AG08395 (cell line): ENCODE measurements around the gene MPC1.
"Not testable (repeated sequence)": the region's sequence is repeated elsewhere in the genome, so short reads cannot be mapped to it uniquely, and the experiment has no call there.

Experiments
- DNase-seq: peaks from one replicate; pipeline ENCODE4 v3.0.0; 2012; ENCODE audit warnings: mixed read lengths, low spot score

Gene MPC1

DNA sequence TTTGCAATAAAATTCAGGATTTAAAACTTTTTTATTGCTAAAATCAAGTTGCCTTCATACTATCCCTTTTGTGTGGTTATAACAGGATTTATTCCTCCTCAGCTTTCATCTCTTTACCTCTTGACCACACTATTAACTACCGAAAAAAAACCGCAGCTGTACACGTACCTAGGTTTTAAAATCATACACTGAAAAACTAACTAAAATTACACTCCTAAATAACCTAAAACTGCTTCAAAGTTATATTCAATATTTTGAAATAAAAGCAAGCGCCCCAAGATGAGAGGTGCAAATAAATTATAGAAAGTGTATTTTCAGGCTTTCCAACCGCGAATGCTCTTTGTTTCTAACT is 1.4 kb downstream of the MPC1 start:
- DNase-seq = no peak

DNA sequence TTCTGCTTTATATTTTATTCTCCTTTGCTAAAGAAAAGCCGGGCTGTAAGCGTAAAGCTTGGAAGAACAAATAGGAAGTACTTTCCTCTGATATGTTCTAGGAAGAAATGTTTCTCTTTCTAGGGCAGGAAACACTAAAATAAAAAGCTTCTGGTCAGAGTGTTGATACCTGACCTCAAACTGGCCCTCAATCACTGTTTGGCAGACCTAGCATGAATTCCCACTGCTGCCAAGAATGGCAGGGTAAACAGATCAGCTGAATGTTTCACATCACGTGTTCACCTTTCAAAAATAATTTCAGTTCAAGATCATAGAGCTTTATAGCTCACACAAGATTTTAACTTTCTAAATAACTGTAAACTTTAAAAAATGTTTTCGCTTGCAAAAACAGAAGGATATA is 2.9 kb downstream of the MPC1 start:
- DNase-seq = no peak

DNA sequence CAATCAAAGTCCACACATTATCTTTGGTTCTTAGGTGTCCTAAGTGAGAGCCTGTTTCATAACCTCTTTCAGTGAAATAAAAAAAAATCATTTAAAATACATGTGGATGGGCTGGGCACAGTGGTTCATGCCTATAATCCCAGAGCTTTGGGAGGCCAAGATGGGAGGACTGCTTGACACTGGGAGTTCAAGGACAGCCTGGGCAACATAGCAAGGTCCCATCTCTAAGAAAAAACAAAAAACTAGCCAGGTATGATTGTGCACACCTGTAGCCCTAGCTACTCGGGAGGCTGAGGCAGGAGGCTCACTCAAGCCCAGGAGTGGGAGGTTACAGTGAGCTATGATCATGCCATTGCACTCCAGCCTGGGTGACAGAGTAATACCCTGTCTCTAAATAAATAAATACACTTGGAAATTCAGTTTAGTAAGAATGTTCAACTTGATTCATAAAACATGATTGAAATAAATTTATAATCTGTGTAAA is 3.6 kb downstream of the MPC1 start:
- no peak for DNase-seq

DNA sequence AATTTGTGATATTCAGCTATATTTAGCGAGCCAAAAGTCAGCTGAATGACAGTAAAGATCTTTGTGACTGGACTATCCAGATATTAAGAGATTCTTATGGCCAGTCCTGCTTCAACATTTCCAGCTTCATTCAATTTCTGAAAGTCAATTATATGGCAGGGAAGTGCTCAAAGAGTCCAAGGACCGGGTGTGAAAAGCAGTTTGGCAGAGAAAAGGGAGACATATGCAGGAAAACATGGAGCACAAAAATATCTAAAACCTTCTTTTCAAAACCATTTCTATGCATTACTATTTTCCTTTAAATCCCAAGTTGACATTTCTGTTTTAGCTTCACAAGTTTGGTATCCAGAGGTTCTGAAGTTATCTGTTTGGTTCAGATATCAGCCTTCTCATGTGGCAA is 5.0 kb downstream of the MPC1 start:
- no peak for DNase-seq

DNA sequence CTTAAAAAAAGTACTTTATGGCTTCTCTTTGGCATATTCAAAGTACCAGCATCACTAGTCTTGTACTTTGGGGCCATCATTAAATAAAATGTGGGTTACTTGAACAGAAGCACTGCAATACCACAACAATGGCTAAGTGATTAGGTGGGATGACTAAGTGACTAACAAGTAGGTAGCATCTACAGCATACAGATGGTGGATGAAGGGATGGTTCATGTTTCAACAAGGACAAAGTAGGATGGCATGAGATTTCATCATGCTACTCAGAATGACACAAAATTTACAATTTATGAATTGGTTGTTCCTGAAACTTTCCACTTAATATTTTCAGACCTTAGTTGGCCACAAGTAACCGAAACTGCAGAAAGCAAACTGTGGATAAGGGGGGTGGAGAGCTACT is 7.7 kb downstream of the MPC1 start:
- DNase-seq = no peak

DNA sequence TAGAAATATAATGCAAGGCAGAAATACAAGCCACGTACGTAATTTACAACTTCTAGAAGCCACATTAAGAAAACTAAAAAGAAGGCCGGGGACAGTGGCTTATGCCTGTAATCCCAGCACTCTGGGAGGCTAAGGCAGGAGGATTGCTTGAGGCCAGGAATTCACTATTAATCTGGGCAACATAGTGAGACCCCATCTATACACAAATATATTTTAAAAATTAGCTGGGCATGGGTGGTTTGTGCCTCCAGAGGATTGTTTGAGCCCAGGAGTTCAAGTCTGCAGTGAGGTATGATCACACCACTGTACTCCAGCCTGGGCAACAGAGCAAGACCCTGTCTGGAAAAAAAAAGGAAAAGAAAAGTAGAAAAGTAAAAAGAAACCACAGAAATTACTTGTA is 12.3 kb downstream of the MPC1 start:
- no peak for DNase-seq

DNA sequence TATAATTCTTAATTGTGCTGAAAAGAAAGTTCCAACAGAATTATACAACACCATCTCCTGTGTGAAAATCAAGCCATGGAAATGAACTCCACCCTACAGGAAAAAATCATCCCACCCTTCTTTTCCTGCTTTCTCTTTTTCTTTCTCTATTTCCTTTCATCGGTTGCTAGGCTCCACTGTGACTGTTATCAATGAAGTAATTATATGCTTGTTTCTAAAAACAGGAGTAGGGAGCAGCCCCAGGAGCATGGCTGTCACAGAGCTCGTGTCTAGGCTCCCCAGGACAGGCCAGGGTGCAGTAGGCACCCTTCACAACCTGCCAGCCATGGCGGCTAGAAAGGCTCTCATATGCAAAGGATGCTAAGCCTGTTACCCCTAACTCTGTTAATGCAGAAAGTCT is 13.0 kb downstream of the MPC1 start:
- DNase-seq = no peak

DNA sequence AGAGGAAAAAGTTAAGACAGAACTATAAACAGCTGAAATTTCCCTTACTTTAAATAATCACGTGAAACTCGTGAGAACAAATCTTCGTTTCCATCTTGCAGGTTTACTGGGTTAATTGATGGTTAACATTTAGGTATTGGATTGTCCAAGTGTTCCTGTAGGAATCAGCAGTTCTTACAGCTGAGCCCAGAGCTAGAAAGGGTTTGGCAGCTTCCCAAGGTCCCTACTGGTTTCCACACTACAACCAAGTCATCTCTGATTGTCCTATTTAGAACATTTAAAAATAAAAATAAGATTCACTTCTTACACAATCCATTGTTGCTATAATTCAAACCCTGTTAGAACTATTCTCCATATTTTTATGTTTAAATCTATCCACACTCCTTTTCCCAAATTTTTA is 15.8 kb downstream of the MPC1 start:
- no peak for DNase-seq

DNA sequence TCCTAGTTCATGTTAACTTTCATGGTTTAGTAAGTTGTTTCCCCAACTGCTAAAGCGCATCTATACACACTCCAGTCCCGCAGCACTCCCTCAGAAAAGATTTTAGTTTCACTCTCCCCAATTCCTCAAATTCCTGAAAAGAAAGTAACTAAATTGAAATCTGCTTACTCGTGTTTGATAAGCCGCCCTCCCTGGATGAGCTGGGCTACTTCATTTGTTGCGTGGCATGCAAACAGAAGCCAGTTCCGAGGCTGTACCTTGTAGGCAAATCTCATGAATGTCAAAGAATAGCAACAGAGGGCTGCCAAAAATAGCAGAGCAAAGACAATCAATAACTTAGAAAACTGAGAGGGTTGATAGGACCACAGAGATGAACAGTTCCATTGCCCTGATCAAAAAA is 16.9 kb downstream of the MPC1 start:
- no peak for DNase-seq

DNA sequence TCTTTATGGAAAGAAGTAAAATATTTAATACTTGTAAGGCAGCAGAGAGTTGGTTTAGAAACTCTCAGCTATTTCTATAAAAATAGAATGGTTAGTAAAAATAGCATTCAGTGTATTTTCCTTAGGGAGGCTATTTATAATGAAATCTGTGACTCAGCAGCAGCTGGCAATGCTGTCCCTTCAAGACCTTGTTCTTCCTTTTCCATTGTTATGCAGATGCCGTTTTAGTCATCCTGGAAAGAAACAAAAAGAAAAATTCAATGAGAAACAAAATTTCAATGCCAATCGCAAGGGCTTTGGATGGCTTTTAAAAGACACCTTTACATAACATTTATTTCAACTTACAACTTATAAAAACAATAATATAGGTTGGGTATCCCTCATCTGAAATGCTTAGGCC is 17.5 kb downstream of the MPC1 start:
- peak; percentile 76 for DNase-seq

DNA sequence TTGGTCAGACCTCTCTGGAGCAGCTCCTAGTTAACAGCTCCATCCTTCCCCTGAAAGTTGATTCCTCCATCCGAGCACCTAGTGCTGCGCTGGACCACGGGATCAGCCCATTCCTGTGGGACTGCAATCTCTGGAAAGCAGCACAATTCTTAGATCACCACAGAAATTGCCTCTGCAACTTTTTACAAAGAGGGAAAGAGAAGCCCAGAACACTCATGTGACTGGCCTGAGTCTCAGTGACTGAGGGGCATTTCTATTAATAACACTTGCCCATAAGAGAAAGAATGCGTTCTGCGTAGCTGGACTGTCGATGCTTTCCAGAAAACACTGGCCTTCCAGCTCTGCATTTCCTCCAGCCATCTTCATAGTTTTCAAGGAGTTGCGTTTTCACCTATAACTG is 18.3 kb downstream of the MPC1 start:
- DNase-seq = no peak

DNA sequence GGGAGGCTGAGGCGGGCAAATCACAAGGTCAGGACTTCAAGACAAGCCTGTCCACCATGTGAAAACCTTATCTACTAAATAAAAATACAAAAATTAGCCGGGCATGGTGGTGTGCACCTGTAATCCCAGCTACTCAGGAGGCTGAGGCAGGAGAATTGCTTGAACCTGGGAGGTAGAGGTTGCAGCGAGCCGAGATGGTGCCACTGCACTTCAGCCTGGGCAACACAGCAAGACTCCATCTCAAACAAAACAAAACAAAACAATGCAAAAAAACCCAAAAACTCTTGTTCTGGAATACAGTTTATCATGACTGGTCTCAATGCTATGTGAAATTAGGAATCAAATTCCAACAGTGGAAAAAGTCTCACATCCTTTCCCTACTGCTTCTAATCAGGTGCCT is 20.3 kb downstream of the MPC1 start:
- DNase-seq = not testable (repeated sequence)

DNA sequence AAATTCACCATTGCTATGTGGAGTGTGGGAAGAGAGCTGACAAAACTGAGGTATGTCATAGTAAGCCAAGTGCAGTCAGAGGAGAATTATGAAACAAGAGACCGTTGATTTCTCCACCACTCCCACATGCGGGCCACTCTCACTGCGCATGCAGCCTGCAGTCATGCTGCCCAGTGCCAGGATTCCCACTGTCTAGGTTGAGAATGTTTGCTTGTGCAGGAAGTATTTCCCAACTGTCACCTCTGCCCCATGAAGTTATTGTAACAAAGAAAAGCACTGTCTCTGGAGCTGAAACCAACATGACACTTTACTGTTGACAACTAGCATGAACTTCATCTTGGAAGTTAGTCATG is 21.7 kb downstream of the MPC1 start:
- DNase-seq = no peak

DNA sequence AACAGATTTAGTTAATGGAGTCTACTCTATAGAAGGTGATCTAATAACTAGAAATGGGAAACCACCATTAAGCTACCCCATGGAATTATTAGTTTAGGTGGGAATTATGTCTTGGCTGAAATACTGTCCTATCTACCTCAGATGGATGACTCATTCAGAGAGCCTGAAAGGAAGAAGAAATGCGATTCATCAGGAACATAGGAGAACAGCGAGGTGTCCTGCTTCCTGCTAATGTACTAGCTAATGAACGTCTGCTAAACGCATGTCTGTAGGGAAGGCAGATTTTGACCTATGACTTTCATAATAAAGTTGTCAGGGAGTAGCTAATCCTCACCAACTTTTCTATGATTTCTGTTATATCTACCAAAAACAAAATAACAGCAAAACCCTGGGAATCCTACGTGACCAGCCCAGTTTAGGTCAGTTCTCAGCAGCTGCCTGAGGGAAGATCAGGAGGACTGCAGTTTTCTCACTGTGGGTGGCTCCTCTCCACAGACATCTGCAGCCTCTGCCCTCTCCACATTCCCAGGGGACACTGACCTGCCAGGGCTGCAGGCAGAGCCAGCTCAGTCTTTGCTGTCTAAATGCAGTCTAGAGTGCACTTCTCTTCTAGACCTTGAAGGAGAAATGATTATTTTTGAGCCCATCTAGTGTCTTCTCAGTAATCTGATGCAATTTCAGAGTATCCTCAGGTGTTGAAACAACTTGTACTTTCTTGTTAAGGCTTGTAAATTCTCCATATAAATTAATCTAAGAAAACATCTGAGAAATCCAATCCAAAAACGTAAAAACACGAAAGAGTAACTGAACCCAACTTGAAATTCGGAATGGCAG is 22.3 kb downstream of the MPC1 start:
- no peak for DNase-seq

DNA sequence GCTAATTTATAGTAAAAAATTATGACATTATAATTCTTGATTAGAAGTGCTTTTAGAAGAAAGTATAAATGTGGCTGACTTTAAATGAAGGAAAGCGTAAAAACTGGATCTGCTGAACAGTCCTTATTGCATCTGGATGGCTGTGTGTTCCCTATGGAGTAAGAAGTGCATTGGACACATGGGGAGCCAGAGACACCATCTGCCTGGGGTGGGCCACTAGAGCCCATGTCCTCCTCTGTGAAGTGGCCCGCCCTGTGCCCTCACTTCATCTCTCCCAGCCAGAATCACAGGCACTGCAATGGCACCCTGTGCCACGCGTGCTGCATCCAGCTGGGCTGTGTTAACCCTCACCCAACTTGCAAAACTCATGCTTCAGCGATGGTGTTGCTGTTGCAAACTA is 27.2 kb downstream of the MPC1 start:
- DNase-seq = no peak

DNA sequence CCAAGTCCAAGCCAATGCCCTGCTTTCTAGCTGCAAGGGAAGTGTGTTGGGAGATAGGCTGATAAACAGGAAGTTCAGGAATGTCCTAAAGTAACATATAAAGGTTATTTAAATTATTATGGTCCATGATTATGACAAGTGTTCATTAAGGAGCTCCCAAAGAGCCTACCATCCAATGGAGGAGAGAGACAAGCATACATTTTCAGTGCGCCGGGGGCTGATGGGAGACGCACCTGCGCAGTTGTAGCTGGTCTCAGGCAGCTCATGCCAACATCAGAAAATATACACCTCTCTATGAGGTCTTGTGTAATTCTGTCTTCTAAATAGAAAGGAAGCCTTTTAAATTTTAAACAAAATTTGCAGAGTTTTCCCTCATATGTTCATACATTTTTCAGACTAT is 27.8 kb downstream of the MPC1 start:
- no peak for DNase-seq

DNA sequence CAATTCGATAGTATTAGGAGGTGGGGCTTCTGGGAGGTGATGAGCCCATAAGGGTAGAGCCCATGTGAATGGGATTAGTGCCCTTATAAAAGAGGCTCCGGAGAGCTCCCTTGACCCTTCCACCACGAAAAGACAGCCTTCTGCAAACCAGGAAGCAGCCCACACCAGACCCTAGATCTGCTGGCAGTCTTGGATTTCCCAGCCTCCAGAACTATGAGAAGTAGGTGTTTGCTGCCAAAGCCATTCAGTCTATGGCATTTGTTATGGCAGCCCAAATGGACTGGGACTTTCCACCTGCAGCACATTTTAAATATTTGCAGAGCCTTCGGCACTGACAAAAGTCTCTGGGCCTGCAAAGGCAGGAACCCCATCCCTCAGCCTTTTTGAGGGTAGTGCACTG is 28.6 kb downstream of the MPC1 start:
- DNase-seq = no peak

DNA sequence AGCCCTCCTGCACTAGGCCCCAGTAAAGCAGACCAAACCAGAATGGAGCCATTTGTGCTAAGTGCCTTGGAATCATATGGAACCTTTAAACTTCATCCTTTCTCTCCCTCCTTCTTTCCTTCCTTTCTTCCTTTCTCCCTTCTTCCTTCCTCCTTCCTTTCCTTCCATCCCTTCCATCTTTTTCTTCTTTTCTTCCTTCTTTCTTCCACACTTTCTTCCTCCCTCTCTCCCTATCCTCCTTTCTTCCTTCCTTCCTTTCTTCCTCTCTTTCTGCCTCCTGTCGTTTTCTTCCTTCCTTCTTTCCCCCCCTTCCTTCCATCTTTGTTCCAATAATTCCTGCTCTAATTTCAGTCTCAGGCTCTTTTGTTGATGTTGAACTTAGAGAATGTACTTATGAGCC is 29.2 kb downstream of the MPC1 start:
- no peak for DNase-seq

DNA sequence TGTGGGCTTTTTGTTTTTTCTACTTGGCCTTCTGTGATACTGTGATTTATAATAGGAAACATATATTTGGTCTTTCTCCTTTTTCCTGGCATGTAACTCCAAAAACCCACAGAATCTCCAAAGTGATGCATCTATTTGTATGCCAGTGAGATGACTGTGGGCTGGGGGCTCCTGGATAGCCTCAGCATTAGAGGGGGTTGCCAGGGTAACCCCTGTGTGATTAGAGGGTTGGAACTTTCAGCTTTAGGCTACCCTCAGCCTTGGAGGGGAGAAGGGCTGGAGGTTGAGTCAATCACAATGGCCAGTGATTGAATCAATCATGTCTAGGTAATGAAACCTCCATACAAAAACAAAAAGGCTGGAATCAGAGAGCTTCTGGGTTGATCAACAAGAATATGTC is 29.8 kb downstream of the MPC1 start:
- no peak for DNase-seq

DNA sequence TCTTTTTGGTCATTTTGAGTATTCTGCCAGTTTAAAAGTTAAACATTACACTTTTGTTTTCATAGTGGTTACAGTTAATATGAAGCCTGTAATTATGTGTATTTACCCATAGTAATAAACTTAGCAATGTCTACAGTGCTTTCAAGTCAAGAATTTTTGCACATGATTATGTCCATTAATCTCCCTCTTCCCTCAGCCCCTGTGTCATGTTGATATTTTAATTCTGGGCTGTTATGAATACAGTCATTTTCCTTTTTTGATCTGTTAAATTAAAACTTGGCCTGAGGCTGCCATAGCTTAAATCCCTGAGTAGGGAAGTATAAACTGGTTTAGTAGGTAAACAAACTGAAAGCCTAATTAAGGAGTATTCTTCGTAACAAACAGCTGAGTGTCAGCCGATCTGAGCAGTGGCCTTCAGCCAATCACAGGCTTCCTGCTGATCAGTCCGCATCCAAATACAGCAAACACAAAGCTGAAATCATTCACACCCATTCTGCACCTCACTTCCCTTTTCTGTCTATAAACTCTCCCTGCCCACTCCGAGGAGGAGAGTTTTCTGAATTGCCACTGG is 30.9 kb downstream of the MPC1 start:
- no peak for DNase-seq

DNA sequence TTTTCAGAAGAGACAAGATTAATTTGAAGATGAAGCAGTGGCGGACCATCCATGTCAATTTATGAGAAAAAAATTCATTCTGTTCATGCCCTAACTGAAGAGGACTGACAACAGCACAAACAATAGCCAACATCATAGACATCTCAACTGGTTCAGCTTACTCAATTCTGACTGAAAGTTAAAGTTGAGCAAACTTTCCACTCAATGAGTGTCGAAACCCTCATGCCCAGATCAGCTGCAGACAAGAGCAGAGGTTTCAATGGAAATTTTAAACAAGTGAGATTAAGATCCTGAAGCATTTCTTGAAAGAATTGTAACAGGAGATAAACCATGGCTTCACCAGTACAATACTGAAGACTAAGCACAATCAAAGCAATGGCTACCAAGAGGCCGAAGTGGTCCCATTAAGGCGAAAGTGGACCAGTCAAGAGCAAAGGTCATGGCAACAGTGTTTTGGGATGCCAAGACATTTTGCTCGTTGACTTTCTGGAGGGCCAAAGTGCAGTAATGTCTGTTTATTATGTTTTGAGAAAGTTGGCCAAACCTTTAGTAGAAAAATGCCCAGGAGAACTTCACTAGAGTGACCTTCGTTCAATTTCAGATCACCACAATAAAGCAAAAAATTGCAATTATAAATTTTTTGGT is 34.3 kb downstream of the MPC1 start:
- DNase-seq = no peak

DNA sequence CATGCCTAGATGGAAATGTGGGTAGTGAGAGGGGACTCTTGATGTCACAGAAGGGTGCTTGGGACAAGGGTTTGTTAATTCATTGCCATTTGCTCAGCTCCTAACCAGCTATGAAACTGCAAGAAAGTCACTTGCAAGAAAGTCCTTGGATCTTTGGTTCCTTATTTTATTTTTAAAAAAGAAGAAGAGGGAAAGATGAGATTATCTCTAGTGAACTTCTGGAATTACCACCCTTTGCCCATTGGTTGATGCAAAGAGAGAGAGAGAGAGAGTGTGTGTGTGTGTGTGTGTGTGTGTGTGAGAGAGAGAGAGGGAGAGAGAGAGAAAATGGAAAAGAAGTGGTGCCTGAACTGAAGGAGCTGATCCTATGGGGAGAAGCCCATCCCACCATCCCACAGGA is 35.8 kb downstream of the MPC1 start:
- no peak for DNase-seq

DNA sequence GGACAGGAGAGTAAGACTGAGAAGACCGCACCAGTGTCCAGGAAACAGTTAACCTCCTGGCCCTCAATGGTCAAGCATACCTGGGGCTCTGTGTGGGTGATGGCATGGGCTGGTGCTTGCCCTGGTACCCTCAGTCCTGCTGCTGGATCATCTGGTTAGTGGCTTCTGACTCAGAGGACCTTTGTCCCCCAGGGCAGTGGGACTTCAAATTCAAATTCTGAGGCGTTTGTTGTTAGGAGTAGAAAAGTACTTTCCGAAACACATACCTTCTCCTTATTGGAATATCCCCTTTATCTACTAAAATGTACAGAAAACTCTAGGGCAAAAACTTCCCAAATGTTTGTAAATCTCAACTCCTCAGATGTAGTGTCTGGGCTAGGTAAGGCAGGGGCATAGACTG is 36.3 kb downstream of the MPC1 start:
- DNase-seq = no peak

DNA sequence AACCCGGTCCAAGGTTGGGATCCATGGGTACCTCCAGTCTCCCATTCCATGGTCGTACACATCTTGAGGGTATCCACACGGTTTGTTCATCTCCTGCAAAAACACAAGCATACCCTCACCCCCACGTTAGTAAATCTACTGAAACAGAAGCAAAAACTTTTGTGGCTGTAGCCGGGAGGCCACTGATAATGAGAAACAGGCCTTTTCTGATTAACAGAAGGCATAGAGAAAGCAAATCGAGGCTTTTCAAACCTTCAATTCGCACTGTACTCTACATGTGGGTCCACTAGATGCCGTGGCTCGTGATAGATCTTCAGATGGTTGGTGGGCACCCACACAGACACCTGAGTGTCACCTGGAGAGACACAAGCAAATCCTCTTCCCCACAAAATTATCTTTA is 37.1 kb downstream of the MPC1 start:
- DNase-seq = not testable (repeated sequence)
